Endothelial cell (in vitro differentiated cells): Measurements from ENCODE around the gene KLC1. TPM values are rescaled to one million over a fixed set of nuclear protein-coding genes. Genes with fewer than 3 reads are reported as not detected.

Source experiments
- DNase-seq: peaks from one replicate; pipeline ENCODE4 v3.0.0; 2021; ENCODE audit warnings: low spot score
- H3K27ac Mint-ChIP-seq: one replicate; pipeline ENCODE4 v1.8.0; 2021; ENCODE audit warnings: mixed read lengths, inconsistent platforms; ENCODE audit not compliant: unreplicated experiment
- H3K27me3 Mint-ChIP-seq: one replicate; pipeline ENCODE4 v1.8.0; 2021; ENCODE audit warnings: mild to moderate bottlenecking, moderate library complexity, mixed read lengths, inconsistent platforms; ENCODE audit not compliant: unreplicated experiment
- H3K36me3 Mint-ChIP-seq: one replicate; pipeline ENCODE4 v1.8.0; 2021; ENCODE audit warnings: mild to moderate bottlenecking, low read depth, mixed read lengths, inconsistent platforms; ENCODE audit not compliant: unreplicated experiment
- H3K4me1 Mint-ChIP-seq: one replicate; pipeline ENCODE4 v1.8.0; 2021; ENCODE audit warnings: mild to moderate bottlenecking, mixed read lengths, inconsistent platforms; ENCODE audit not compliant: unreplicated experiment
- H3K4me3 Mint-ChIP-seq: one replicate; pipeline ENCODE4 v1.8.0; 2021; ENCODE audit warnings: mild to moderate bottlenecking, mixed read lengths, inconsistent platforms; ENCODE audit not compliant: unreplicated experiment
- H3K9me3 Mint-ChIP-seq: one replicate; pipeline ENCODE4 v1.8.0; 2021; ENCODE audit warnings: mixed read lengths, inconsistent platforms; ENCODE audit not compliant: unreplicated experiment
- total RNA-seq: library from RNA; stranded (reverse); fragmentation: NEBNext Ultra II Directional; extraction: Animal tissue kit (Norgen Biotek cat#: 25700); gene quantifications from one replicate; pipeline ENCODE4 v1.2.1, GENCODE V29; 2021; ENCODE audit not compliant: unreplicated experiment
- TF ChIP-seq, protein P1 (sequence below): fragments of 200-600 bp; sonication (generic); IDR thresholded peaks from one replicate; pipeline ENCODE4 v1.5.0; 2021; ENCODE audit warnings: antibody characterized with exemption; ENCODE audit not compliant: unreplicated experiment

The KLC1 gene
- total RNA-seq, 1 donor from 2014 or later, result 220 TPM

DNA sequence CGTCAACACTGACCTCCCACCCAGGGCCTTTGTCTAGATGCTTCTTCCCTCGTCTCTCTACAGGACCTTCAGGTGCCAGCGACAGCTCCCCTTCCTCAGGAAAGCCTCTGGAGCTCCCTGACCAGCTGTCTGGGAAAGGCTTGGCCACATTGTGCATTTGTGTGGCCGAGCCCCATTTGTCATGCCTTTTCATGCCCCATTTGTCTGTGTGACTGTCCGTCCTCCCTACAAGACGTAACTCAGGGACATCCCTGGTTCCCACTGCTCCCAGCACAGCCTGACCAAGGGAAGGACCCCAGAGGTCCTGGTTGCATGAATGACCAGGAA is 110.4 kb downstream of the KLC1 start:
- DNase-seq, result no peak
- Mint-ChIP-seq H3K36me3 (peaks cover 63% of the 10 kb centered on the region), H3K27me3 (peaks cover 15% of the 10 kb centered on the region), H3K9me3 (no peaks in the 10 kb centered on the region), H3K27ac (no peak overlapping the region), H3K4me1 (peaks cover 34% of the 10 kb centered on the region), H3K4me3 (no peak overlapping the region)
- TF ChIP-seq, protein P1, sequence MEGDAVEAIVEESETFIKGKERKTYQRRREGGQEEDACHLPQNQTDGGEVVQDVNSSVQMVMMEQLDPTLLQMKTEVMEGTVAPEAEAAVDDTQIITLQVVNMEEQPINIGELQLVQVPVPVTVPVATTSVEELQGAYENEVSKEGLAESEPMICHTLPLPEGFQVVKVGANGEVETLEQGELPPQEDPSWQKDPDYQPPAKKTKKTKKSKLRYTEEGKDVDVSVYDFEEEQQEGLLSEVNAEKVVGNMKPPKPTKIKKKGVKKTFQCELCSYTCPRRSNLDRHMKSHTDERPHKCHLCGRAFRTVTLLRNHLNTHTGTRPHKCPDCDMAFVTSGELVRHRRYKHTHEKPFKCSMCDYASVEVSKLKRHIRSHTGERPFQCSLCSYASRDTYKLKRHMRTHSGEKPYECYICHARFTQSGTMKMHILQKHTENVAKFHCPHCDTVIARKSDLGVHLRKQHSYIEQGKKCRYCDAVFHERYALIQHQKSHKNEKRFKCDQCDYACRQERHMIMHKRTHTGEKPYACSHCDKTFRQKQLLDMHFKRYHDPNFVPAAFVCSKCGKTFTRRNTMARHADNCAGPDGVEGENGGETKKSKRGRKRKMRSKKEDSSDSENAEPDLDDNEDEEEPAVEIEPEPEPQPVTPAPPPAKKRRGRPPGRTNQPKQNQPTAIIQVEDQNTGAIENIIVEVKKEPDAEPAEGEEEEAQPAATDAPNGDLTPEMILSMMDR, result no peak

DNA sequence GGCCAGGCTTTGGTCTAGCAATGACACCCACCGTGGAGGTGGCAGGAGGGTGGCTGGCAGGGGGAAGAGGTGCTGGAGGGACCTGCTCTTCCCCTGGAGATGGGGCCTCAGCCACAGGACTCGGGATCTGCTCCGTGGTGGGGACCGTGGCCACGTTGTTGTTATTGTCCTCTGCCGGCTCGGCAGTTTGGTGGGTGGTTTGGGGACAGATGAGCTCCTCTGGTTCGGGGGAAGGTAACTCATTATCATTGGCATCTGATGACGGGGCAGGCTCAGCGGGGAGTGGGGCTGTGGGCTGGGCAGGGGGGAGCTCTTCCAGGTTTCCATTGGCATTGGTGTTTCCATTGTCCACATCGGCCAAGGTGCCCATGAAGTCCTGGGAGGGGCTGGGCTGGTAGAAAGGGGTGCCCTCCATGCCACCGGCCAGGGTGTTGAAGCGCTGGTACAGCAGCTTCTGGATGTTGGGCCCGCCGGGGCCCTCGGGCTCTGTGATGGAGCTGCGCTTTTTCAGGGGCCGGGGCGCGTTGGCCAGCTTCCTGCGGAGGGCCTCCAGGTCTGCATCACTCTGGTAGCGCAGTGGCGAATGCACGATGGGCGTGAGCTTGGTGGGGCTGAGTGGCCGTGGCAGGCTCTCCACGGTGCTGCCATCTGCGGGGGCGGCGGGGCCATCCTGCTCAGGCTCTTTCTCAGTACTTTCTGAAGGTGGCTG is 110.9 kb downstream of the KLC1 start:
- H3K27ac Mint-ChIP-seq, result no peak overlapping the region
- peaks cover 58% of the 10 kb centered on the region for H3K36me3 Mint-ChIP-seq
- DNase-seq, result no peak
- H3K9me3 Mint-ChIP-seq, result no peaks in the 10 kb centered on the region
- peaks cover 15% of the 10 kb centered on the region for H3K27me3 Mint-ChIP-seq
- TF ChIP-seq, protein P1, result no peak
- peaks cover 28% of the 10 kb centered on the region for H3K4me1 Mint-ChIP-seq
- H3K4me3 Mint-ChIP-seq, result no peak overlapping the region

DNA sequence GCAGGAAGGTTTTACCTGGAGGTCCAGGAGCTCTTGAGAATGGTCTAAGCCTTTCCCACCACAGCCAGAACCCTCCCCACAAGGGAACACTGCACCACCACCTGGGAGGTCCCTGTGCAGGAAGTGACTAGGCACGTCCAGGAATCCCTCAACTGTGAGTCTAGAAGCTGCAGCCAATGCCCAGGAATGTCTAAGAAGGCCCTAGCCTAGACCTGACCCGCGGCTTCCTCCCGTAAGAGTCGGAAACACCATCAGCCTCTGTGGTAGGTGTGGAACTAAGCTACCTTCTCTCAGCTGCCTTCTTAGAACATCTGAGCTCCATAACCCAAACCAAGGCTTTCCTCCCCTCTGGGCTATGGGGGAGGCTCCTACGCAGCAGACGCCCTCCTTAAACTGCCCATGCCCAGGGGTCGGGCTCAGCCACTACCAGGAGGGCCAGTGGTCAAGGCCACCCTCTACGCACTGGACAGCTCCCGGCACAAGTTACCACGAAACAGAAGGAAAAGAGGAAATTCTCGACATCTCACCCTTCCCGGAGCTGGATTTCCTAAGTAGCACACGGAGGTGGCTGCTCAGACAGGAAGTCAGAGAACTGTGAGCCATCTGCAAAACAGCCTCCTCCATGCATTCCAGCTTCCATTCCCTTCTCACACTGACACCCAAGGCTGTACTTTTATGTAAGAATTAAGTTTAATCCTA is 112.1 kb downstream of the KLC1 start:
- Mint-ChIP-seq H3K4me3 (no peak overlapping the region), H3K4me1 (peaks cover 26% of the 10 kb centered on the region), H3K9me3 (no peaks in the 10 kb centered on the region), H3K27me3 (peaks cover 15% of the 10 kb centered on the region), H3K36me3 (peaks cover 56% of the 10 kb centered on the region), H3K27ac (peak overlapping the region; percentile 89)
- no peak for DNase-seq
- TF ChIP-seq, protein P1, result no peak

DNA sequence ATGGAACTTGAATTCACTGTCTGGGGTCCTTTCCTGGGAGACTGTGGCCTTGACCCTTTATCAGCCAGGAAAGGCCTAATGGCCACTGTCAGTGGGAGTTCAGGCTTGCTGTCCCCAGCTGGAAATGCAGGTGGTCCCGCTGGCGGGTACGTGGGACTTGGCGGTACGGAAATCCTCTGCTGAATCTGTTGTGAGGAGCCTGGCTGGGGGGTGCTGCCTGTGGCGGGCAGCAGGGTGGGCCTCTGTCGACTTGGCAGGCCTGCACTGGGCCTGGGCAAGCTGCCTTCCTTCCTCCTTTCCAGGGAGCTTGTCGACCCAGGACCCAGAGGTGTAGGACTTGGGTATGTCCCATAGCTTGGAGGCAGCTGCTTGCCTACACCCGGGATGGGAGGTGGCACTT is 112.9 kb downstream of the KLC1 start:
- no peak for DNase-seq
- Mint-ChIP-seq H3K9me3 (no peaks in the 10 kb centered on the region), H3K4me3 (no peak overlapping the region), H3K36me3 (peaks cover 53% of the 10 kb centered on the region), H3K4me1 (peaks cover 26% of the 10 kb centered on the region), H3K27ac (peak overlapping the region; percentile 89), H3K27me3 (peaks cover 15% of the 10 kb centered on the region)
- TF ChIP-seq, protein P1, result no peak
